Thymus (tissue), 14 donors: Measurements from ENCODE around the gene SLC9A2. TPM values are rescaled to one million over a fixed set of nuclear protein-coding genes. Genes with fewer than 3 reads are reported as not detected.

Experiments
- DNase-seq, 9 donors: peaks; one replicate each; pipeline ENCODE4 v3.0.0-alpha.2; 2013; ENCODE audit warnings: low spot score in 9 of 9, low read depth in 6 of 9, missing footprints in 1 of 9
- H3K27ac ChIP-seq, 2 donors: one replicate each; pipeline ENCODE4 v1.5.1; 2013; ENCODE audit warnings: control low read depth in 1 of 2, low read depth in 1 of 2, low read length in 1 of 2, mild to moderate bottlenecking in 1 of 2, moderate library complexity in 1 of 2
- H3K27me3 ChIP-seq, 2 donors: one replicate each; pipeline ENCODE4 v1.5.1; 2013; ENCODE audit warnings: low read length in 1 of 2; ENCODE audit not compliant: control insufficient read depth in 2 of 2, insufficient read depth in 1 of 2
- H3K36me3 ChIP-seq, 2 donors: one replicate each; pipeline ENCODE4 v1.5.1; 2013; ENCODE audit warnings: low read length in 1 of 2, mild to moderate bottlenecking in 1 of 2, moderate library complexity in 1 of 2; ENCODE audit not compliant: control insufficient read depth in 2 of 2, insufficient read depth in 2 of 2
- H3K4me1 ChIP-seq, 2 donors: one replicate each; pipeline ENCODE4 v1.5.1; 2013; ENCODE audit warnings: low read length in 2 of 2; ENCODE audit not compliant: control insufficient read depth in 2 of 2, insufficient read depth in 2 of 2
- H3K4me3 ChIP-seq, 2 donors: one replicate each; pipeline ENCODE4 v1.5.1; 2013; ENCODE audit warnings: low read length in 2 of 2, control low read depth in 1 of 2, mild to moderate bottlenecking in 1 of 2
- H3K9me3 ChIP-seq, 2 donors: one replicate each; pipeline ENCODE4 v1.5.1; 2013; ENCODE audit warnings: low read length in 1 of 2, mild to moderate bottlenecking in 1 of 2; ENCODE audit not compliant: control insufficient read depth in 2 of 2, insufficient read depth in 1 of 2
- WGBS: extraction: QIAGEN DNeasy Blood & Tissue Kit; methylation state at CpG from one replicate; pipeline ENCODE4 v1.1.7; 2013; 5-methylcytosine and 5-hydroxymethylcytosine counted together
- long read RNA-seq, 10 donors: transcript quantifications; one replicate each; lab custom pipeline, GENCODE V29; 2026
- polyA plus RNA-seq: library from polyadenylated mRNA; stranded (reverse); fragments of 200-250 nt; gene quantifications from one replicate; pipeline ENCODE4 v1.2.3, GENCODE V29; 2013
- total RNA-seq: library from RNA; stranded (reverse); fragments of 120-200 nt; gene quantifications from one replicate; pipeline ENCODE4 v1.2.4, GENCODE V29; 2013
- donor health status: healthy.

The SLC9A2 gene
- 0.66 TPM for total RNA-seq
- 0.75 TPM for polyA plus RNA-seq
- long read RNA-seq, donor 1 = 0 reads
- long read RNA-seq, donor 2 = 0 reads
- long read RNA-seq, donor 3 = 0 reads
- long read RNA-seq, donor 4 = 0 reads
- long read RNA-seq, donor 5 = 0 reads
- long read RNA-seq, donor 6 = 0 reads
- long read RNA-seq, donor 7 = 0 reads
- long read RNA-seq, donor 8 = 0 reads
- long read RNA-seq, donor 9 = 0 reads
- long read RNA-seq, donor 10 = 0 reads

- H3K4me3 ChIP-seq = peak within 1 kb of the TSS in 1 of 2 donors; percentile 35
- H3K27ac ChIP-seq = no peak within 1 kb of the TSS
- peak in 3 of 9 donors; percentile 17 to 34 (median 26) for DNase-seq
- peaks cover 0 to 18% of the 10 kb centered on the region in 2 donors for H3K4me1 ChIP-seq
- peaks cover 30 to 67% of the 10 kb centered on the region in 2 donors for H3K27me3 ChIP-seq
- H3K36me3 ChIP-seq = no peaks in the 10 kb centered on the region
- peaks cover 0 to 5% of the 10 kb centered on the region in 2 donors for H3K9me3 ChIP-seq
- WGBS = 4% methylated on average over 85 of the region's 85 CpGs
Measured at GRCh38 chr2:102619414-102620319, at the start of gene SLC9A2. Gene SLC9A2, plus strand, starts transcription at chr2:102619553. Its CDS starts 296 bp downstream, at chr2:102619849.

GRCh38 chr2:102575888-102576287, 43.5 kb upstream of the SLC9A2 start:
- Histone ChIP-seq H3K4me3 (no peak overlapping the region), H3K27me3 (no peaks in the 10 kb centered on the region), H3K9me3 (no peaks in the 10 kb centered on the region), H3K36me3 (no peaks in the 10 kb centered on the region), H3K27ac (no peak overlapping the region), H3K4me1 (no peaks in the 10 kb centered on the region)
- DNase-seq = no peak
- 99% methylated on average over 1 of the region's 1 CpG for WGBS

GRCh38 chr2:102578376-102578775, 41.0 kb upstream of the SLC9A2 start:
- no peak for DNase-seq
- H3K4me1 ChIP-seq = no peaks in the 10 kb centered on the region
- H3K9me3 ChIP-seq = no peaks in the 10 kb centered on the region
- no peak overlapping the region for H3K27ac ChIP-seq
- H3K36me3 ChIP-seq = no peaks in the 10 kb centered on the region
- 96% methylated on average over 2 of the region's 2 CpGs for WGBS
- H3K27me3 ChIP-seq = no peaks in the 10 kb centered on the region
- no peak overlapping the region for H3K4me3 ChIP-seq

GRCh38 chr2:102581911-102582310, 37.4 kb upstream of the SLC9A2 start:
- Histone ChIP-seq H3K9me3 (no peaks in the 10 kb centered on the region), H3K27ac (no peak overlapping the region), H3K36me3 (no peaks in the 10 kb centered on the region), H3K4me1 (no peaks in the 10 kb centered on the region), H3K27me3 (no peaks in the 10 kb centered on the region), H3K4me3 (no peak overlapping the region)
- no peak for DNase-seq

GRCh38 chr2:102582845-102583244, 36.5 kb upstream of the SLC9A2 start:
- H3K9me3 ChIP-seq = no peaks in the 10 kb centered on the region
- no peaks in the 10 kb centered on the region for H3K36me3 ChIP-seq
- no peak overlapping the region for H3K27ac ChIP-seq
- 95% methylated on average over 2 of the region's 2 CpGs for WGBS
- DNase-seq = no peak
- H3K4me3 ChIP-seq = no peak overlapping the region
- H3K4me1 ChIP-seq = no peaks in the 10 kb centered on the region
- no peaks in the 10 kb centered on the region for H3K27me3 ChIP-seq

- H3K4me3 ChIP-seq = no peak overlapping the region
- H3K36me3 ChIP-seq = no peaks in the 10 kb centered on the region
- H3K9me3 ChIP-seq = no peaks in the 10 kb centered on the region
- no peaks in the 10 kb centered on the region for H3K4me1 ChIP-seq
- H3K27me3 ChIP-seq = no peaks in the 10 kb centered on the region
- no peak for DNase-seq
- 92% methylated on average over 6 of the region's 6 CpGs for WGBS
- H3K27ac ChIP-seq = no peak overlapping the region
Measured at GRCh38 chr2:102585847-102586404, 33.4 kb upstream of the SLC9A2 start.

- no peak overlapping the region for H3K4me3 ChIP-seq
- no peak for DNase-seq
Measured at GRCh38 chr2:102588213-102588939, 31.0 kb upstream of the SLC9A2 start.

GRCh38 chr2:102589444-102589843, 29.9 kb upstream of the SLC9A2 start:
- Histone ChIP-seq H3K27me3 (no peaks in the 10 kb centered on the region), H3K4me1 (no peaks in the 10 kb centered on the region), H3K27ac (no peak overlapping the region), H3K4me3 (no peak overlapping the region), H3K9me3 (no peaks in the 10 kb centered on the region), H3K36me3 (no peaks in the 10 kb centered on the region)
- 82% methylated on average over 4 of the region's 4 CpGs for WGBS
- no peak for DNase-seq

More at GRCh38 chr2:102588213-102588939, 31.0 kb upstream of the SLC9A2 start:
- no peak overlapping the region for H3K27ac ChIP-seq
- H3K36me3 ChIP-seq = no peaks in the 10 kb centered on the region
- no peaks in the 10 kb centered on the region for H3K27me3 ChIP-seq
- no peaks in the 10 kb centered on the region for H3K9me3 ChIP-seq
- 94% methylated on average over 8 of the region's 8 CpGs for WGBS
- H3K4me1 ChIP-seq = no peaks in the 10 kb centered on the region
